Measurements from ENCODE around the gene POR.

GRCh38 chr7:75878769-75879611, 36.0 kb upstream of the POR start, which contains the start of gene RHBDD2:
- TF ChIP-seq, protein P1, sequence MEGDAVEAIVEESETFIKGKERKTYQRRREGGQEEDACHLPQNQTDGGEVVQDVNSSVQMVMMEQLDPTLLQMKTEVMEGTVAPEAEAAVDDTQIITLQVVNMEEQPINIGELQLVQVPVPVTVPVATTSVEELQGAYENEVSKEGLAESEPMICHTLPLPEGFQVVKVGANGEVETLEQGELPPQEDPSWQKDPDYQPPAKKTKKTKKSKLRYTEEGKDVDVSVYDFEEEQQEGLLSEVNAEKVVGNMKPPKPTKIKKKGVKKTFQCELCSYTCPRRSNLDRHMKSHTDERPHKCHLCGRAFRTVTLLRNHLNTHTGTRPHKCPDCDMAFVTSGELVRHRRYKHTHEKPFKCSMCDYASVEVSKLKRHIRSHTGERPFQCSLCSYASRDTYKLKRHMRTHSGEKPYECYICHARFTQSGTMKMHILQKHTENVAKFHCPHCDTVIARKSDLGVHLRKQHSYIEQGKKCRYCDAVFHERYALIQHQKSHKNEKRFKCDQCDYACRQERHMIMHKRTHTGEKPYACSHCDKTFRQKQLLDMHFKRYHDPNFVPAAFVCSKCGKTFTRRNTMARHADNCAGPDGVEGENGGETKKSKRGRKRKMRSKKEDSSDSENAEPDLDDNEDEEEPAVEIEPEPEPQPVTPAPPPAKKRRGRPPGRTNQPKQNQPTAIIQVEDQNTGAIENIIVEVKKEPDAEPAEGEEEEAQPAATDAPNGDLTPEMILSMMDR (IDR thresholded peaks at IDR 0.05), result peak in 3 of 6 experiments; percentile 18 to 29 (median 20)
- peak; percentile 97 to 98 for TF ChIP-seq POLR2A (IDR thresholded peaks at IDR 0.05)

All from adrenal gland (tissue), 5 donors.